ENCODE data around the gene ACVR1B.

The ACVR1B gene

DNA sequence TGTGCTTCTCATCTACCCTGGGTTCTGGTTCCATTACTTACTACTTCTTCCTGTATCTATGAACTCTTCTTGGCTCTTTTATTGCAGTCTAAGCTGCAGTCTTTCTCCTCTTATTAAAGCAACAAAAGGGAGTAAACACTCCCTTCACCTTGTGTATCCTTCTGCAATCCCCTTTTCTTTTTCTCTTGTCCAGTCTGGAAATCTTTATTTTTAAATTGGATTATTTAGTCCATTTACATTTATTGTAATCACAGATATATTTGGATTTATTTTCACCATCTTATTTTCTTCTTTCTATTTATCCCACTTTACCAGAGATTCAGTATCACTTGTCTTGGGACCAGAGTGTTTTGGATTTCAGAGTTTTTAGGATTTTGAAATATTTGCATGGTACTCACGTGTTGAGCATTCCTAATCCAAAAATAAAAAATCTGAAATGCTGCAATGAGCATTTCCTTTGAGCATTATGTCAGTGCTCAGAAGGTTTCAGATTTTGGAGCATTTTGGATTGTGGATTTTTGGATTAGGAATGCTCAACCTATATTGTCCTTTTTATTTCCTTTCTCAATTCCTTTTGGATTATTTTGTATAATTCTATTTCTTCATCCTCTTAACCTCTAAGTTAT lies 6.8 kb upstream of the ACVR1B start:
- DNase-seq = no peak

DNA sequence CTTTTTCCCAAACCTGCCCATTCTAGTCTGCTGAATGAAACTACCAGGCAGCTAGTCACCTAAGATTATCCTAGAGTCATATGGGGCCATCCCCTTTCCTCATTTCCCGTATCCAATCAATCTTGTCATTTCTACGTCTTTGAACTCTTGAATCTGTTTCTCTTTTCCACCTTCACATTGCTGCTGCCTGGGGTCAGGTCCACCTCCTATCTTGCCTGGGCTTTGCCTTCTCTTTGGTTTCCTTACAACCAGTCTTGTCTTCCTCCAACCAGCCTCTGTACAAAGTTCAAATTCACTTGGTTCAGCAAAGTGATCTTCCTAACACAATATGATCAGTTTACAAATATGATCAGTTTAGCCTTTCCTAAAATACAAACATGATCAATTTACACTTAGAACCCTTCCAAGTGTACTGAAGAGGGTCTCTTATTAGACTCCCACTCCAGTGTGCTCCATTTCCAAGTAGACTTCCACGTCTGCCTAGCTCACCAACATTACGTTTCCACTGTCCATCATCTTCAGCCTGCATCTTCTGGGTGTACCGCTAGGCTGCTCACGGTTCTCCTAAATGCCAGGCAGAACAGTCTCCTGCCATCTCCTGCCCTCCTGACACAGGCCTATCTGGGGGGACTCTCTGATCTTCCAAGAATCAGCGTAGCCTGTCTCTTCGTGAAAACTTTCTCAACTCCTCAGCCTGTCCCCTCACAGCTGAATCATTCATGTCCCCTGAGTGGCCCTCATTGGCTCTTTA lies 4.1 kb upstream of the ACVR1B start:
- DNase-seq = no peak

DNA sequence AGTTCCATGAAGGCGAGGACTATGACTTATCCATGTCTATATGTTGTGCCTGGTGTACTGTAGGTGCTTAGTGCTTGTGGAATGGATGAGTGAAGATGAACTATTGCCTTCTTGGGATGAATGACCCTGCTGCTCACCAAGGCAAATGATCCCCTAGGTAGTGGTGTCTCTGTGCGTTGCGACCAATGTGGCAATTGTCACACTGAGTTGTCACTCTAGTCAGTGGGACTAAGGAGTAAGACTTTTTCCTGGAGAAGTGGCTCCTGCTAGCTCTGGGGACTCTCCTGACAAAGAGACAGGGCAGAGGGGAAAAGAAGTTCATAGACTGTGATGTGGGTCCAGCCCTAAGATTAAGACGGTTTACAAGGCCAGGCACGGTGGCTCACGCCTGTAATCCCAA lies 3.4 kb upstream of the ACVR1B start:
- no peak for DNase-seq

DNA sequence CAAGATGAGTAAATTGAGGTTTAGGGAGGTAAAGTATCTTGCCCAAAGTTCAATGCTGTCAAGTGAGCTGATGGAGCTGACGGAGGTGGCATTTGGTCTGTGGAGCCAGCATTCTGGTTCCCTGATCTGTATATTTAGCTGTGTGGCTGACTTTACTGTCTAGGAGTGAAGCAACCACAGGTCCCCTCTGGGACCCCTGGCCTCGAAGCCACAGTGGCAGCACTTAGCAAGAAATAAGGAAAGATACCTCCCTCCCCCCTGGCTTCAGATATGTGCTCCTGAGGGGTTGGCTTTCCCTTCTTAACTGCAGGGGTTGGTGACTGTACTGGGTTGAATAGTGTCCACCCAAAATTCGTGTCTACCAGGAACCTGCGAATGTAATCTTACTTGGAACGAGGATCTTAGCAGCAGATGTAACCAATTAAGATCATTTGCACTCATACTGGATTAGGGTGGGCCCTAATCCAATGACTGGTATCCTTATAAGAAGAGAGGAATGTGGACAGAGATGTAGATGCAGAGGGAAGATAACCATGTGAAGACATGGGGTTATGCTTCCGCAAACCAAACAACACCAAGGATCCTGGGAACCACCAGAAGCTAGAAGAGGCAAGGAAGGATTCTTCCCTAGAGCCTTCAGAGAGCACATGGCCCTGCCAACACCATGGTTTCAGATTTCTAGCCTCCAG lies 2.0 kb upstream of the ACVR1B start:
- no peak for DNase-seq

DNA sequence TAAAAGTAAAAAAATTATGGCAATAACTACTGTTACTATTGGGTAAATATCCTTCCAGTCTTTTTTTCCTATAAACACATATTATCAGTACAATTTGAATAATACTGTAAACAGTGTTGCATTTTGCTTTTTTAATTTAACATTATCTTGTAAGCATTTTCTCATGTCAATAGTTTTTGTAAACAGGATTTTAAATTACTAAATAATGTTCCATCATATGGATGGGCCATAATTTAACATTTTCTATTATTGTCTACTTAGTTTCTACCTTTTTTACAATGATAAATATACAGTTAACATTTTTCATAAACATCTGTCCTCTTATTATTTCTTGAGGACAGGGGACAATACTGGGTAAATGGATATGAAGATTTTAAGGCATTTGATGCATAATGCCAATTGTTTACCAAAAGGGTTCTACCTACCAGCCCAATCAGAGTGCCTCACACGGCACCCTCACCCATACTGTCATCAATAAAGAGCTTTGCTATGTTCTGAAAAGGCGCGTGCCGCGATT lies 759 bp upstream of the ACVR1B start:
- DNase-seq = no peak

DNA sequence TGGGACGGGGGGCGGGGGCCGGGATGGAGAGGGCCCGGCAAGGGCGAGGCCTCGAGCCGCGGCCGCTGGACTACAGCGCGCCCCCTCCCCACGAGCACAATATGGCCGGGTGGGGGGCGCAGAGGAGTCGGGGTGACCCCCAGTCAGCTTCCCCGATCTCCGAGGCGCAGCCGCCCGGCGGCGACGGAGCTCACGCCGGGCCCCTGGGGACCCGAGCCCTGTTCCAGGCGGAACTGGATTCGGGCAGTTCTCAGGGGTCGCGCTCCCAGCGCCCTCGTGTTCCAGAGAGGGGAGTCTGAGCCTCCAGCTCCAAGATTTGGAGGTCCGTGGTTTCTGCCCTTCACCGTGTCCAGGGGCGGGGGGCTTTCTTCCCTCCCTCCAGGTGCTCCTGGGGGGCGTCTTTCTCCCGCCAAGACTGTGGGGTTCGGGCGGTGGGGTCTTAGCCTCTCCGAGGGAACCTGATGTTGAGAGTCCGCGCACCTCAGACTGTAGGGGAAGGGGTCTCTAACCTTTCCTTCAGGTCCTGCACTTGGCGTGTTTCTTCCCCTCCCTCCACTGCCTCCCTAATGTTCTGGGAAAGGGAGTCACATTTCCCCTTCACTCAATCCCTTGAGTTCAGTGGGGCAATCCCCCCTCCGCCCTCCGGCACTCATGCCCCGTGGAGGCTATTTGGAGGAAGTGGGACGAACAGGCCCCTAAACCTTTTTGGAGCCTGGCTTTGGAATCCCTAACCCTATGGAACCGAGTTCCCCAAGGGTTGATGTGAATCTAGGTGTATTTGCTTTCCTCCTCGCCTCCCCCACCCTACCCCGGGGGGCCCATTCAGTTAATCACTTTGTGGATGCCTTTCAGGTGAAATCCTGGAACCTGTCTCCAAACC lies 584 bp downstream of the ACVR1B start:
- peak; percentile 17 for DNase-seq

DNA sequence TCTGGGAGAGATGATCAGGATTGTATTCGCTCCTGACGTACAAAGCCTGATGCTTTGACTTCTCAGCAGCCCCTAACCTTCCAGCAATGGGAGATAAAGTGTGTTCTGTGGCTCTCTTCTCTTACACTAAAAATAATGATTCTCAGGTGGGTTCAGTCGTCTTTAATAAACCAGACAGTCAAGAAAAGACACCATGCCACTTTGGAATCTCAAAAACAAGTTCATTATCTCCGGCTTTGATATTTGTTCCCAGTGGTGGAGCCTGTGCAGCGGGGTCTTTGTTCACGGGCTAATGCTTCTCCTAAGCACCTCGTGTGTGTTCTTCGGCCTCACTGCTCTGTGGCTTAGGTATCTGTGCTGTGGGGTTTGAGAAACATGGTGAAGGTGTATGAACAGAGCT lies 1.6 kb downstream of the ACVR1B start:
- no peak for DNase-seq

DNA sequence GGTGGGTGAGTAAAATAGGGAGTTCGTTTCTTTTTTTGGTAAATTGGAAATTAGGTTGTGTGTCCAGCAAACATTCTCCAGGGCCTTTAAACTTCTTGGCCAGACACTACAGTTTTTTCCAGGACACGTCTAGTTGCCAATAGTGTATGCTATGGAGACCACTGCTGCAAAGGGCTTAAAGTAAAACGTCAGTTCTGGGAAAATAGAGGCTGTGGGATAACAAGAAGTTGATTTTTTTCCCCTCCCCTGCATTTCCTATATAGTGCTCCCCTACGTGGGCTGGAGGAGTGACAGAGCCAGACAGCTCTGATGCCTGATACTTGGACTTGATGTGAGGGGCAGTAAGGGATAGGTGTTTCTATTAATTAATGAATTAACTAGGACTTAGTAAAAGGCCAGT lies 2.4 kb downstream of the ACVR1B start:
- DNase-seq = no peak

DNA sequence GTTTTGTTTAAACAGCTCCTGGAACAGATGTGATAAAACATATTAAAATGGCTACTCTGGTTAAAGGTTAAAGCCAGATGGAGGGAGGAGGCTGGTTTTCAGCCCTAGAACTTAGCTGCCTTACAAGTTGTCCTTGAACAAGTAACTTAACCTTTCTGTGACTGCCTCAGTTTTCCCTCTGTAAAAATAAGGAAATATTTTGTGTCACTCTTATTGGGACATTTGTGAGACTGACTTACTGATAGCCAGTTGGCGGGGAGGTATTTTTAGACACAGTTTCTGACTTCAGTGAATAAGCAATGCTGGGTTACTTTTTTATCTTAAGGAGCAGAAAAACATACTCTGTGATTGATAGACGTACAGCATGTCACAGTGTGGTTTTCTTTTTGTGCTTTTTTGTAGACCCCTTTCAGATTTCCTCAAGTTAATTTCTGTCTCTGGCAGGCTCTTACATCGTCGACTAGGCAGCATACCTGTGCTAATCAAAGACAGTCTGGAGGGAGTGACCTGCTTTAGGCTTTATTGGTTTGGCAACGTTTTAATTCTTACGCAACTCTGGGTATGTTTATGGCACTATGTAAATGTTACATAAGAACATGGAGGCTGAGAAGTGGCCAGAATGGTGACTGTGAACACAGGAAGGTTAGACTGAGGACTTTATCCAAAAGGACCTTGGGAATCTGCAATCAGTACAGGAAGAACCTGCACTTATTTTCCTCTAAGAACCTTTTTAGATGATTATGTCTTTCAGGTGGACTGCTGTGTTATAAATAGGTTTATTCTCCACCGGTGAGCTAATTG lies 3.3 kb downstream of the ACVR1B start:
- no peak for DNase-seq

DNA sequence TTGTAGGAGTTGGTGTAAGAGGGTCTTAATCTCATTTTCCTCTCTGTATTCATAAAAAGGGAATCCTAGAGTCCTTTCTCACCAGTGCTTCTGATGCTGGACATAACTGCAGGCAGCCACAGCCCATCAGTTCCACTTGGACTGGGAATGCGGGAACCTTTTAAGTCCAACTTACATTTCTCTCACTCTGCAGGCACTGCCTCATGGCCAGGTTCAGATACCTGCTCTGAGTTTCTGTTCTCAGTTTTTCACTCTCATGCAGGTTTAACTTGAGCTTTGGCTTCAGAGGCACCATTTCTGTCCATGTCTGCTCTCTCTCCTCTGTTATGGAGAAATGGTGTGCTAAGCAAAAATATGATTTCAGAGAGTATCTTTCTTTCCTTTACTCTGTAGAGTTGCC lies 4.2 kb downstream of the ACVR1B start:
- DNase-seq = no peak

DNA sequence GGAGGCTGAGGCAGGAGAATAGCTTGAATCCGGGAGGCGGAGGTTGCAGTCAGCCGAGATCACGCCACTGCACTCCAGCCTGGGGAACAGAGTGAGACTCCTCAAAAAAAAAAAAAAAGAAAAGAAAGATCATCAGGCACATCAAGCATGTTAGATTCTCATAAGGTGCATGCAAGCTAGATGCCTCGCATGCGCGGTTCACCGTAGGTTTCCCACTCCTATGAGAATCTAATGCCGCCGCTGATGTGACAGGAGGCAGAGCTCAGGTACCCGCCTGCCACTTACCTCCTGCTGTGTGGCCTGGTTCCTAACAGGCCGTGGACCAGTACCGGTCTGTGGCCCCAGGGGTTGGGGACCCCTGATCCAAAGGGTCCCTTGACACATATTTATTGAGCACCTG lies 7.0 kb downstream of the ACVR1B start:
- DNase-seq = no peak

DNA sequence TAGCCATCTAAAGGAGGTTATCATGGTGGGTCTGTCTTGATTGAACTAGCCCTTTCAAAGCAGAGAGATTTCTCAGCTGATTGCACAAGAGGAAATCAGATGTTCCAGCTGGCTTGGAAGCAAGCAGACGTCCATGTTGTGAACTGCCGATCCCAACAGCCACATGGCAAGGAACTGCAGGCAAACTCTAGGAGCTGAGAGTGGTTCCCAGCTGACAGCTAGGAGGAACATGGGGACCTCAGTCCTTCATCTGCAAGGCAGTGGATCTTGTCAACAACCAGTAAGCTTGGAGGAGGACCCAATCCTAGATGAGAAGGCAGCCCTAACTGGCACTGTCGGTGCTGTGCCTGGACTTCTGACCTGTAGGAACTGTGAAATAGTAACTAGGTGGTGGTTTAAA lies 7.7 kb downstream of the ACVR1B start:
- no peak for DNase-seq

DNA sequence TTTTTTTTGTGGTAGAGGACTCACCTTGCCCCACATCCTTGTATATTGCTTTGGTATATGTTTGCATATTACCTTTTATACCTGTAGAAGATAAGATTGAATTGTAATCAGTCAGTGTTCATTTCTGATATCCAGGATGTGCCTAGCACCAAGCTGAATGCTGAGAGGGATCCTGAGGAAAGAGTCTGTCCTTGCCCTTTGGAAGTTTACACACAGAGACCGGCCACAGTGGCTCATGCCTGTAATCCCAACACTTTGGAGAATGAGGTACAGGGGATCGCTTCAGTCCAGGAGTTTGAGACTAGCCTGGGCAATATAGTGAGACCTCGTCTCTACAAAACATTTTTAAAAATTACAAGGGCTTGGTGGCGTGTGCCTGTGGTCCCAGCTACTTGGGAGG lies 8.4 kb downstream of the ACVR1B start:
- no peak for DNase-seq

DNA sequence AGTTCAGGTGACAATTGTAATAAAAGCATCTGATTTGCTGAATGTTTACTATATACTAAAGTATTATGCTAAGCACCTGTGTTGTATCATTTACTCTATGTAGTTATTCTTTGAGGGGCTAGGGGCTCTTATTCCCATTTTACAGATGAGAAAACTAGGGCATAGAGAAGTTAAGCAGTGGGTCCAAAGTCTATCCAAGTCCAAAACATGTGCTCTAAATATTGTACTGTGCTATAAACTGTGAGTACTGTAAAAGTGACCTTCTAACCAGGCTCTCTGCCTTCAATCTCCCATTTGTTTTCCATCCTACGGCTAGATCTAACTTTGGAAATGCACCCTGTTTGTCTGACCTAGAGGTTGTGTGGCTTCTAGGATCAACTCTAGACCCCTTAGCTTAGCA lies 9.0 kb downstream of the ACVR1B start:
- no peak for DNase-seq

DNA sequence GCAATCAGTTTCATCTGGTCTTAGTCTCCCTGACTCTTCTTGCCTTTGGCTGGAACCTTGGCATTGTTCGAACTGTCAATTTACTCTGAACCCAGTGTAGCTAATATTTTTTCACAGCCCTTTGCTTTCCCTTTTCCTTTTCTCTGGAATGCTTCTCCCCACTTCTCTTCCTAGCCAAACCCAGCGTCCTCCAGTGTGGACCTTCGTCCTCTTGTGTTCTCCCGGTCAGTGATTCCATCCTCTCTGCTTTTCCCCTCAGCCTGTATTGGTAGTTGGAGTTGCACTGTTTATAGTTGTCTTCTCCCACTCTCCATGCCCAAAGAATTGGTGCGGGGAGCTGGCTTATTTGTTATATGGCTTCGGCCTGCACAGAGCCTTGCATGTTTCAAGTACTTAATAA lies 9.4 kb downstream of the ACVR1B start:
- DNase-seq = no peak

DNA sequence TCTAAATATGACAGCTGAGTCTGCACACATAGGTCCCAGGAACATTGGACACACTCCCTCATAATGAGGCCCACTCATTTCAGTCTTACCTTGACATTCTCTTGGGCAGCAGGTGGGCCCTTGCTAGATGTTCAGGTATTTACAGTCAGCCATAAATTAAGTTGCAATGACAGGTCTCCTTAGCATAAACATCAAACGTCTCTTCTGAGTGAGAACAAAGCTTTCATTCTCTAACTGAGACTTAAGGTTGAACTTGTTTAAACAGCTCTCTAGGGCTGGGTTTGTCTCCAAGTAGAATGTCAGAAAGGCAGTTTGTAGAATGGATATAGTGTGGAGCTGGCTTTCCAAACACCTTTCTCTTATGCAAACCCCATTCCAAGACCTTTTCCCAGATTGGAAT lies 10.3 kb downstream of the ACVR1B start:
- no peak for DNase-seq

DNA sequence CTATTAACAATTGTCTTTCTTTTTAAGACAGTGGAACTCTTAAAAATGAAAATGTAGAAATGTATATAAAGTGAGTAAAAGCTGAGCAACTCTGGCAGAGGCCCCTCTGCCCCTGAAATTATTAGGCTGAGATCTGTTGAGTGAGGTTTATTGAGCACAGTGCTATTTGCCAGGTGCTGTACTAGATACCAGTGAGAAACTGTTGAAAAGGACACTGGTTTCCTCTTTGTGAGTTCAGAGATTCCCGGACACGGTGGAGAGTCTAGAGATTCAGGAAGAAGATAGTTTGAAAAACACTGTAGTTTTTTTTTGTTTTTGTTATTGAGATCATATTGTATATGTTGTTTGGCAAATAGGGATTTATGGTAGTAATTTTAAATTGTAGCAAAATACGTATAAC lies 11.2 kb downstream of the ACVR1B start:
- no peak for DNase-seq

DNA sequence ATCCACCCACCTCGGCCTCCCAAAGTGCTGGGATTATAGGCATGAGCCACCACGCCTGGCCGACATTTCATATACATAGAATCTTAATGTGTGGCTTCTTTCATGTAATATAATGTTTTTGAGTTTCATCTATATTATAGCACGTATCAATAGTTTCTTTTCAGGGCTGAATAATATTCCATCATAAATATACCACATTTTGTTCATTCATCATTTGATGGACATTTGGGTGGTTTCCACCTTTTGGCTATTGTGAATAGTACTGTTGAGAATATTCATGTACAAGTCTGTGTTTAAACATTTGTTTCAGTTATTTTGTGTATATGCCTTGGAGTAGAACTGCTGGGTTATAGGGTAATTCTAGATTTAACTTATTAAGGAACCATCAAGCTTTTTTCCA lies 12.0 kb downstream of the ACVR1B start:
- no peak for DNase-seq

DNA sequence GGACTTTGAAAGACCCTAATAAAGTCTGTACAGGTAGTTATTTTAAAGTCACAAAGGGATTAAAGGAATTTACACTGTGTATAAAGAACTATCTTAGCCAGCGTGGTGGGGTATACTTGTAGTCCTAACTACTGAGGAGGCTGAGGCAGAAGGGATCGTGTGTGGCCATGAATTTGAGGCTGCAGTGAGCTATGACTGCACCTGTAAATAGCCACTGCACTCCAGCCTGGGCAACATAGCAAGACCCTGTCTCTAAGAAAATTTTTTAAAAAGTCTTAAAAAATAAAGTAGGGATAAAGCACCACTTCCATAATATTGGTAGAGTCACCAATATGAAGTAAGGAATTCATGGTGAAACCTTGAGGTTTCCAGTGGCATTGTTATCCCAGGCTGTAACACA lies 18.1 kb downstream of the ACVR1B start:
- DNase-seq = no peak

DNA sequence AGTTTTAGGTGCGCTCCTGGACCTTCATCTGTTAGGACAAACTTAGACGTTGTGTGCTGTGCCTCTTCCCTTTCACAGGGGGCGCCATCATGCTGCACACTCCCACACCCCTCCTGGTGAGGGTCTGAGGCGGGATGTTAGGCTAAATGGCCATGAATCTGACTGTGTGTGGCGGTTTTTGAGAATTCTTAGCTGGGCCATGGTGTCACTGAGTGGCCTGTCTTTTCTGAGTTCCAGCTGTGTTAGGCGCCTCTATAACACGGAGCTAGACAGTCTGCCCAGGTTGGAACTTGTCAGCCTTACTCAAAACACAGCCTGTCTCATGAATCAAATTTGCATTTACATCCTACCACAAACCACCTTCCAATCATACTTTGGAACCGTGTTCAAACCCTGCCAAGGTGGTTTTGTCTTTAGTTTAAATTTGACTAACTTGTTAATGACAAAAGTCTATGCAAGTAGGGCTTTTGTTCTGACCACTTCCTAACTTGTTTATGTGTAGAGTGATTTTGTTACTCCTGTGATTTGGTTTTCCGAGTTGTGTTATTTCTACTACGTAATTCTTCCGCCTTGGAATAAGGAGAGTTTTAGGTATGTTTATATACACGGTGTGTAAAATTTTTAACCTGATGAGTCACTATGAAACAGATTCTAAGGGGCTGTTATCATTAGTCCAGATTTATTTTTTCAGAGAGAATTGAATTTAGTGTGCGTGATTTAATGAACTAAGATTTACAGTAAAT lies 19.6 kb downstream of the ACVR1B start:
- peak; percentile 42 for DNase-seq

DNA sequence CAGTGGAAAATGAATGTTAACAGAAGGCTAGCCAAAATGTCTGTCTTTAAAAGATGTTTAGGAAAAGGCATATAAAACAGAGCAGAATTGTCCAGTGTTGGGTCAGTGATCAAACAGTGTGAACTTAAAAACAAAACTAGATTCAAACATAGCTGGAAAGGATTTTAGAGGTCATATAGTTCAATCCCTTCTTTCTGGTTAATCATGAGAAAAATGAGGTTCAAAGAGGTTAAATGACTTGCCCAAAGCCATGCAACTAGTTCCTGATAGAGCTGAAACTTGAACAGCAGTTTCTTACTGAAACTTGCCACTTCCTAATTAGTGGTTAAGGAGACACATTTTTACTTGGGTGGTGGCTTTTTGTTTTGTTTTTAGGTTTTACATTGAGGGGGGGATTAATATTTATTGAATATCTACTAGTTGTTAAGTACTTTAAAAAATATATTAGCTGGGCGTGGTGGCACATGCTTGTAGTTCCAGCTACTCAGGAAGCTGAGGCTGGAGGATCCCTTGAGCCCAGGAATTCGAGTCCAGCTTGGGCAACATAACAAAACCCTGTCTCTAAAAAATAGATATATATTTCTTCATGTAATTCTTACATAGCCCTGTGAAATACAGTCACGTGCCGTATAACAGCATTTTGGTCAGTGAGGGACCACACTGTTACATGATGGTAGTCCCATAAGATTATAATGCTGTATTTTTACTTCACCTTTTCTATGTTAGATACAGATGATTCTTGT lies 20.4 kb downstream of the ACVR1B start:
- no peak for DNase-seq
